ENCODE data around the gene FANCI.

FANCI gene

DNA sequence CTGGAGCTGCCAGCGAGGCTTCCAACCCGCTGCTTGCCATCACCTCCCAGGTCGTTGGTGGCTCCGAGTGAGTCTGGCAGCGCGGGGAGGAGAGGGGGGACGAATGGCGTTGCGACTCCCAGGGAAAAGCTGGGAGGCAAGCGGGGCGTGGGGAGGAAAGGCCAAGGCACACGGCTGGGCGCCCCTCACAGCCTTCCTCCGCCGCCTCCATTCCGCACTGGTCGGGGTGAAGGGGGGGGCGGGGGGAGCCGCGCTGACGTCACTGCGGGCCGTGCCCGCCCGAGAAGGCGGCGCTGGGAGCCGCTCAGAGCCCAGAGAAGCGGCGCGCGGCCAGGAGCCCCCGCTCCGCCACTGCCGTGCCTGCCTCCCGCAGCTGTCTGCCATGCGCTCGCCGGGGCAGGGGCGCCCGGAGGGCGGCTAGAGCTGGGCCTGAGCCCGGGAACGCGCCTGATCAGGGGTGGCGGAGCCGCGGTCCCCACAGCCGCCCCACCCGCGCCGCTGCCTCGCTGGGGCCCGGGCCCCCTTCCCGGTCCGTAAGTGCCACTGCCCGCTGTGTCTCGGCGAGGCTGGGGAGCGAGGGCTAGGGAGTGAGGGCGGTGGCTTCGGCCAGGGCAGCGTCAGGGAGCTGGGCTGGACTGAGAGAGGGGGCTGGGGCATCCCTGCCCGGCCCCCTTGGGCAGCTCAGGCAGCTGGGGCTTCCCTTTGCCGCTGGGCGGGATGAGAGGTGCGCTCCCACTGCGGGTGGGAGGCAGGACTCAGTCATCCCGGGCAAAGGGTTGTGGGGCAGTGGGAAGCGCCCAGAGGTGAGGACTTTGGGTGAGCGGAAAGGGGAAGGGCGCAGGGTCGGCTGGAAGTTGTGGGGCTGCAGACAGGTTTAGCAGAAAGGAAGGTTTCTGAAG, 118.7 kb downstream of the FANCI start:
- H3K9ac ChIP-seq (ENCODE audit: insufficient read length, low read depth) = no peak overlapping the region
- no peaks in the 10 kb centered on the region for H3K36me3 ChIP-seq (ENCODE audit: insufficient read depth, insufficient read length, low read length)
- H3K9me3 ChIP-seq (ENCODE audit: insufficient read depth, low read length) = peaks cover 6% of the 10 kb centered on the region; the same call in 1 of the 2 replicates
- peak overlapping the region; percentile 19 for H3K4me3 ChIP-seq (ENCODE audit: insufficient read length, low read depth)
- no peak for DNase-seq (ENCODE audit: low read depth, low spot score)
- TF ChIP-seq ZNF274 (IDR thresholded peaks at IDR 0.05; ENCODE audit: low read depth, low read length) (no peak), SUZ12 (IDR thresholded peaks at IDR 0.05; ENCODE audit: extremely low read depth, insufficient read depth, insufficient read length) (peak; percentile 86)
- peaks cover 100% of the 10 kb centered on the region for H3K27me3 ChIP-seq (ENCODE audit: insufficient read depth, insufficient read length)
- peaks cover 20% of the 10 kb centered on the region for H3K4me1 ChIP-seq (ENCODE audit: insufficient read depth, insufficient read length)

GRCh38 chr15:89363133-89363532, 119.4 kb downstream of the FANCI start:
- Histone ChIP-seq H3K27me3 (ENCODE audit: insufficient read depth, insufficient read length) (peaks cover 100% of the 10 kb centered on the region), H3K4me1 (ENCODE audit: insufficient read depth, insufficient read length) (peaks cover 20% of the 10 kb centered on the region), H3K4me3 (ENCODE audit: insufficient read length, low read depth) (peak overlapping the region; percentile 19), H3K9me3 (ENCODE audit: insufficient read depth, low read length) (peaks cover 6% of the 10 kb centered on the region; the same call in 1 of the 2 replicates), H3K9ac (ENCODE audit: insufficient read length, low read depth) (no peak overlapping the region), H3K36me3 (ENCODE audit: insufficient read depth, insufficient read length, low read length) (no peaks in the 10 kb centered on the region)
- TF ChIP-seq ZNF274 (IDR thresholded peaks at IDR 0.05; ENCODE audit: low read depth, low read length) = no peak
- DNase-seq (ENCODE audit: low read depth, low spot score) = no peak

GRCh38 chr15:89363770-89364169, 120.0 kb downstream of the FANCI start:
- Histone ChIP-seq H3K4me3 (ENCODE audit: insufficient read length, low read depth) (no peak overlapping the region), H3K27me3 (ENCODE audit: insufficient read depth, insufficient read length) (peaks cover 100% of the 10 kb centered on the region), H3K36me3 (ENCODE audit: insufficient read depth, insufficient read length, low read length) (no peaks in the 10 kb centered on the region), H3K4me1 (ENCODE audit: insufficient read depth, insufficient read length) (peaks cover 21% of the 10 kb centered on the region), H3K9ac (ENCODE audit: insufficient read length, low read depth) (no peak overlapping the region), H3K9me3 (ENCODE audit: insufficient read depth, low read length) (peaks cover 6% of the 10 kb centered on the region; the same call in 1 of the 2 replicates)
- DNase-seq (ENCODE audit: low read depth, low spot score) = no peak
- TF ChIP-seq ZNF274 (IDR thresholded peaks at IDR 0.05; ENCODE audit: low read depth, low read length) (no peak), SUZ12 (IDR thresholded peaks at IDR 0.05; ENCODE audit: extremely low read depth, insufficient read depth, insufficient read length) (no peak), YY1 (IDR thresholded peaks at IDR 0.05; ENCODE audit: insufficient read depth, insufficient read length) (no peak)

DNA sequence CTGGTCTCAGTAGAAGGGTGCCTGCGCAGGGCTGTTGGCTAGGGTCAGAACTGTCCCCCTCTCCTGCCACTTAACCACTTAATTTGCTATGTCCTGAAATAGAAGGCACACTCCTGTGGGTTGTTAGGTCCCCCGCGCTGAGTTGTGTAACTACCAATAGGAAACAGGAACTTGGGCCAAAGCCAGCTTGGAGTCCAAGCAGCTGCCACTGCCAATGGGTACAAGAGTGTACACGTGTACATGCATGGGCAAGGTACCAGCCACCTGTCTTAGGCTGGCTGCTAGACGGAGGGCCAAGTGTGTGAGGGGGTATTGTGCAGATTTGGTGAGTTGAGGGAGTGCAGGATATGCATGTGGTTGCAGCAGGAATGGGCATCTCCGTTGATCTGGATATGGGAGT, 120.6 kb downstream of the FANCI start:
- H3K9me3 ChIP-seq (ENCODE audit: insufficient read depth, low read length) = peaks cover 6% of the 10 kb centered on the region; the same call in 1 of the 2 replicates
- no peak for TF ChIP-seq YY1 (IDR thresholded peaks at IDR 0.05; ENCODE audit: insufficient read depth, insufficient read length)
- peak; percentile 49 for TF ChIP-seq SUZ12 (IDR thresholded peaks at IDR 0.05; ENCODE audit: extremely low read depth, insufficient read depth, insufficient read length)
- TF ChIP-seq ZNF274 (IDR thresholded peaks at IDR 0.05; ENCODE audit: low read depth, low read length) = no peak
- no peak overlapping the region for H3K9ac ChIP-seq (ENCODE audit: insufficient read length, low read depth)
- DNase-seq (ENCODE audit: low read depth, low spot score) = no peak
- peaks cover 100% of the 10 kb centered on the region for H3K27me3 ChIP-seq (ENCODE audit: insufficient read depth, insufficient read length)
- no peaks in the 10 kb centered on the region for H3K36me3 ChIP-seq (ENCODE audit: insufficient read depth, insufficient read length, low read length)
- H3K4me3 ChIP-seq (ENCODE audit: insufficient read length, low read depth) = no peak overlapping the region
- H3K4me1 ChIP-seq (ENCODE audit: insufficient read depth, insufficient read length) = peaks cover 22% of the 10 kb centered on the region

DNA sequence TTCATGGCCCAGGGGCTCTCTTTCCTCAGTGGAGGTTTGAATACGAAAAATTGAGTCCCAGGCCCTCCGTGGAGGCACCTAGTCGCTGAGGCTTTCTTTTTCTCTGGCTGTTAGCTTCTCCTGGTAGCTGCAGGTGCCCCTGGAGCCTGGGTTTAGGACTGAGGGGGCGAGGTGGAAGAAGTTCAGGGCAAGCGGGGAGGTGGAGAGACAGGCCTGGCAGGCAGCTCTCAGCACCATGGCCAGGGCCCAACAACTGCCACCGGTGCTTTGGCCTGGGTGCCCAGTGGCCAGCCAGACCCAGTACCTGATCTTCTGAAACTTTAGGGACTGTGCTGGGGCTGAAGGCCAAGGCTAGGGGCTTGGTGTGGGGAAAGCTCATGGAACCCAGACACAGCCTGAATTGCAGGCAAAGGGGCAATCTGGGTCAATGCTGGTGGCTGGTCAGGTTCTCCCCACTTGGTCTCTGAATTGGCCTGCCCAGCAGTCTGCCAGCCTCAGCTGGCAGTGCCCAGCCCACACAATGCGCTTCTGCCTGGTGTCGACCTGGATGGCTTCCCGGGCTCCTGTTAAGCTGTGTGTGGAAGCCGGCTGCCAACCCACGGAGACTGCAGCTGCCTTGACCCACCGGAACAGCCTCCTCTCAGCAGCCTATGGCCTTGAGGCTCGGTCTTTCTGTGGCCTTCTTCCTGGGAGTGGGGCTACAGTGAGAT, 121.1 kb downstream of the FANCI start:
- Histone ChIP-seq H3K9ac (ENCODE audit: insufficient read length, low read depth) (no peak overlapping the region), H3K27me3 (ENCODE audit: insufficient read depth, insufficient read length) (peaks cover 100% of the 10 kb centered on the region), H3K9me3 (ENCODE audit: insufficient read depth, low read length) (peaks cover 6% of the 10 kb centered on the region; the same call in 1 of the 2 replicates), H3K4me1 (ENCODE audit: insufficient read depth, insufficient read length) (peaks cover 16% of the 10 kb centered on the region), H3K36me3 (ENCODE audit: insufficient read depth, insufficient read length, low read length) (no peaks in the 10 kb centered on the region), H3K4me3 (ENCODE audit: insufficient read length, low read depth) (no peak overlapping the region)
- TF ChIP-seq ZNF274 (IDR thresholded peaks at IDR 0.05; ENCODE audit: low read depth, low read length) = no peak
- no peak for TF ChIP-seq SUZ12 (IDR thresholded peaks at IDR 0.05; ENCODE audit: extremely low read depth, insufficient read depth, insufficient read length)
- no peak for TF ChIP-seq YY1 (IDR thresholded peaks at IDR 0.05; ENCODE audit: insufficient read depth, insufficient read length)
- no peak for DNase-seq (ENCODE audit: low read depth, low spot score)

GRCh38 chr15:89365462-89366065, 121.8 kb downstream of the FANCI start:
- no peaks in the 10 kb centered on the region for H3K36me3 ChIP-seq (ENCODE audit: insufficient read depth, insufficient read length, low read length)
- TF ChIP-seq SUZ12 (IDR thresholded peaks at IDR 0.05; ENCODE audit: extremely low read depth, insufficient read depth, insufficient read length) (no peak), ZNF274 (IDR thresholded peaks at IDR 0.05; ENCODE audit: low read depth, low read length) (no peak), YY1 (IDR thresholded peaks at IDR 0.05; ENCODE audit: insufficient read depth, insufficient read length) (no peak)
- H3K9ac ChIP-seq (ENCODE audit: insufficient read length, low read depth) = no peak overlapping the region
- peaks cover 100% of the 10 kb centered on the region for H3K27me3 ChIP-seq (ENCODE audit: insufficient read depth, insufficient read length)
- DNase-seq (ENCODE audit: low read depth, low spot score) = no peak
- no peak overlapping the region for H3K4me3 ChIP-seq (ENCODE audit: insufficient read length, low read depth)
- H3K4me1 ChIP-seq (ENCODE audit: insufficient read depth, insufficient read length) = peaks cover 13% of the 10 kb centered on the region
- peaks cover 6% of the 10 kb centered on the region; the same call in 1 of the 2 replicates for H3K9me3 ChIP-seq (ENCODE audit: insufficient read depth, low read length)
